H1 (cell line): ENCODE data around the gene GRIP1. TPM values are rescaled to one million over a fixed set of nuclear protein-coding genes. Genes with fewer than 3 reads are reported as not detected.

ENCODE experiments used
- CTCF ChIA-PET: fragments of 300-600 bp; sonication (Branson Sonifier 250); formaldehyde crosslinking; loops from one replicate; lab custom pipeline; 2021; ENCODE audit not compliant: partially characterized antibody; lab: Charles Lee
- POLR2A ChIA-PET: fragments of 300-600 bp; sonication (Branson Sonifier 250); formaldehyde crosslinking; loops from one replicate; lab custom pipeline; 2021; ENCODE audit warnings: inconsistent platforms; ENCODE audit not compliant: partially characterized antibody; lab: Charles Lee
- DNase-seq, 2 experiments: peaks; one replicate each; pipeline versions ENCODE4 v3.0.0 to v3.0.0-alpha.2; 2010 to 2022; ENCODE audit warnings: low spot score in 2 of 2, low read depth in 1 of 2, mixed read lengths in 1 of 2
- FAIRE-seq: peaks from 2 replicates; lab custom pipeline; 2011; peaks lifted over from hg19 to GRCh38; lab: Jason Lieb, UNC
- H2AFZ ChIP-seq: 2 replicates; pipeline ENCODE4 v1.8.1; 2012; ENCODE audit warnings: low read length, inconsistent platforms
- H2AK5ac ChIP-seq: 2 replicates; pipeline ENCODE4 v1.6.1; 2013; ENCODE audit warnings: low read depth, low read length
- H2BK120ac ChIP-seq: replicated peaks from 2 replicates; pipeline ENCODE3; 2013; ENCODE audit warnings: low read depth, low read length, inconsistent platforms
- H2BK12ac ChIP-seq: 2 replicates; pipeline ENCODE4 v1.6.1; 2013; ENCODE audit warnings: low read depth, low read length
- H2BK15ac ChIP-seq: 2 replicates; pipeline ENCODE4 v1.6.1; 2013; ENCODE audit warnings: low read length
- H2BK20ac ChIP-seq: 2 replicates; pipeline ENCODE4 v1.6.1; 2013; ENCODE audit warnings: low read length
- H2BK5ac ChIP-seq: 2 replicates; pipeline ENCODE4 v1.6.1; 2013; ENCODE audit warnings: low read depth, low read length
- H3K14ac ChIP-seq: 2 replicates; pipeline ENCODE4 v1.6.1; 2013; ENCODE audit warnings: inconsistent platforms; ENCODE audit not compliant: insufficient read length
- H3K18ac ChIP-seq: 2 replicates; pipeline ENCODE4 v1.6.1; 2013; ENCODE audit warnings: low read length; ENCODE audit errors: extremely low read depth
- H3K23ac ChIP-seq: 2 replicates; pipeline ENCODE4 v1.6.1; 2013; ENCODE audit warnings: inconsistent platforms; ENCODE audit not compliant: insufficient read length
- H3K23me2 ChIP-seq: 2 replicates; pipeline ENCODE4 v1.6.1; 2013; ENCODE audit warnings: low read depth, low read length
- H3K27ac ChIP-seq: 2 replicates; pipeline ENCODE4 v1.6.1; 2011; ENCODE audit warnings: low read depth, low read length, inconsistent platforms
- H3K27me3 ChIP-seq, 4 experiments: replicated peaks in 1 of 4; 1 replicate in 1 of 4; 2 replicates in 3 of 4; pipeline versions ENCODE4 v1.6.1 to v1.8.1; 2011 to 2013; ENCODE audit warnings: low read length in 3 of 4, mild to moderate bottlenecking in 3 of 4, inconsistent platforms in 2 of 4, mixed read lengths in 2 of 4, moderate library complexity in 1 of 4; ENCODE audit not compliant: control insufficient read depth in 3 of 4, insufficient read depth in 3 of 4; ENCODE audit errors: extremely low read depth in 1 of 4
- H3K36me3 ChIP-seq, 4 experiments: 2 replicates each; pipeline versions ENCODE4 v1.6.1 to v1.8.1; 2011 to 2013; ENCODE audit warnings: mild to moderate bottlenecking in 4 of 4, low read length in 3 of 4, moderate library complexity in 2 of 4, control low read depth in 1 of 4, inconsistent platforms in 1 of 4; ENCODE audit not compliant: insufficient read depth in 4 of 4, control insufficient read depth in 2 of 4
- H3K4ac ChIP-seq: replicated peaks from 2 replicates; pipeline ENCODE3; 2013; ENCODE audit warnings: low read length, low read depth, mixed read lengths, inconsistent platforms; ENCODE audit not compliant: insufficient read length
- H3K4me1 ChIP-seq, 4 experiments: replicated peaks in 1 of 4; 1 replicate in 1 of 4; 2 replicates in 3 of 4; pipeline versions ENCODE4 v1.6.1 to v1.8.1; 2011 to 2013; ENCODE audit warnings: low read length in 3 of 4, inconsistent platforms in 2 of 4, mixed read lengths in 1 of 4; ENCODE audit not compliant: insufficient read depth in 4 of 4, control insufficient read depth in 3 of 4
- H3K4me2 ChIP-seq, 2 experiments: 2 replicates each; pipeline versions ENCODE4 v1.6.1 to v1.8.1; 2011 to 2013; ENCODE audit warnings: low read depth in 2 of 2, low read length in 2 of 2, control low read depth in 1 of 2, inconsistent platforms in 1 of 2, mild to moderate bottlenecking in 1 of 2; ENCODE audit not compliant: insufficient read depth in 1 of 2
- H3K4me3 ChIP-seq, 4 experiments: fragments of 200-600, 300-600 bp in 1 of 4; sonication (generic), shearing (Covaris generic), sonication (Bioruptor Twin) in 1 of 4; 2 replicates each; pipeline versions ENCODE4 v1.5.1 to v1.8.1; 2011 to 2016; ENCODE audit warnings: low read length in 4 of 4, low read depth in 3 of 4, control low read depth in 2 of 4, inconsistent platforms in 2 of 4, mild to moderate bottlenecking in 2 of 4, mixed read lengths in 1 of 4, moderate library complexity in 1 of 4; ENCODE audit not compliant: insufficient read depth in 2 of 4; ENCODE audit errors: extremely low read depth in 1 of 4
- H3K56ac ChIP-seq: replicated peaks from 2 replicates; pipeline ENCODE3; 2013; ENCODE audit warnings: low read depth, mild to moderate bottlenecking, mixed read lengths, low read length, inconsistent platforms; ENCODE audit not compliant: insufficient read length
- H3K79me1 ChIP-seq: 2 replicates; pipeline ENCODE4 v1.6.1; 2013; ENCODE audit warnings: low read depth, low read length, control low read depth
- H3K79me2 ChIP-seq, 2 experiments: 2 replicates each; pipeline versions ENCODE4 v1.6.1 to v1.8.1; 2012 to 2013; ENCODE audit warnings: low read length in 2 of 2, mild to moderate bottlenecking in 2 of 2, inconsistent platforms in 1 of 2; ENCODE audit not compliant: insufficient read depth in 2 of 2, control insufficient read depth in 1 of 2
- H3K9ac ChIP-seq, 4 experiments: replicated peaks in 1 of 4; 1 replicate in 1 of 4; 2 replicates in 3 of 4; pipeline versions ENCODE4 v1.6.1 to v1.8.1; 2011 to 2013; ENCODE audit warnings: low read depth in 3 of 4, low read length in 3 of 4, control low read depth in 2 of 4, mild to moderate bottlenecking in 2 of 4, moderate library complexity in 2 of 4, inconsistent platforms in 1 of 4; ENCODE audit errors: extremely low read depth in 1 of 4
- H3K9me3 ChIP-seq, 2 experiments: 2 replicates each; pipeline versions ENCODE4 v1.6.1 to v1.8.1; 2012 to 2013; ENCODE audit warnings: mild to moderate bottlenecking in 2 of 2, moderate library complexity in 2 of 2, control low read depth in 1 of 2, inconsistent platforms in 1 of 2, low read depth in 1 of 2, low read length in 1 of 2, mixed read lengths in 1 of 2; ENCODE audit not compliant: insufficient read depth in 2 of 2
- H4K20me1 ChIP-seq, 2 experiments: replicated peaks in 1 of 2; 2 replicates each; pipeline versions ENCODE3 to v1.8.1; 2011 to 2013; ENCODE audit warnings: inconsistent platforms in 2 of 2, low read length in 2 of 2, mild to moderate bottlenecking in 1 of 2; ENCODE audit not compliant: insufficient read depth in 2 of 2, control insufficient read depth in 1 of 2
- H4K5ac ChIP-seq: 2 replicates; pipeline ENCODE4 v1.6.1; 2013; ENCODE audit warnings: low read length, low read depth, mixed read lengths, inconsistent platforms; ENCODE audit not compliant: insufficient read length
- H4K8ac ChIP-seq: 2 replicates; pipeline ENCODE4 v1.8.0; 2013; ENCODE audit warnings: mild to moderate bottlenecking, moderate library complexity, low read length, inconsistent platforms; ENCODE audit not compliant: insufficient read depth; ENCODE audit errors: extremely low read depth
- H4K91ac ChIP-seq: replicated peaks from 2 replicates; pipeline ENCODE3; 2013; ENCODE audit warnings: low read length, mixed read lengths, inconsistent platforms; ENCODE audit not compliant: insufficient read length
- BRCA1 ChIP-seq: IDR thresholded peaks from 2 replicates; pipeline ENCODE4 v1.6.1; 2012; ENCODE audit warnings: low read depth, low read length, improper control_type of control experiment
- CREB1 ChIP-seq: IDR thresholded peaks from 2 replicates; pipeline ENCODE4 v1.6.1; 2012; ENCODE audit warnings: inconsistent platforms
- KDM4A ChIP-seq: IDR thresholded peaks from one replicate; pipeline ENCODE4 v1.7.1; 2012; ENCODE audit warnings: low read depth, mild to moderate bottlenecking, moderate library complexity, low read length, inconsistent platforms; ENCODE audit not compliant: severe bottlenecking
- MAFK ChIP-seq: IDR thresholded peaks from 2 replicates; pipeline ENCODE4 v1.6.1; 2012; ENCODE audit warnings: low read depth, mild to moderate bottlenecking, improper control_type of control experiment, low read length
- NANOG ChIP-seq: IDR thresholded peaks from 2 replicates; pipeline ENCODE4 v1.6.1; 2011; ENCODE audit warnings: low read length, low read depth, mild to moderate bottlenecking, inconsistent platforms; ENCODE audit not compliant: insufficient read depth, poor library complexity, severe bottlenecking
- NRF1 ChIP-seq: IDR thresholded peaks from 2 replicates; pipeline ENCODE4 v1.6.1; 2011; ENCODE audit warnings: mild to moderate bottlenecking, low read depth, low read length, improper control_type of control experiment
- POU5F1 ChIP-seq: IDR thresholded peaks from 2 replicates; pipeline ENCODE4 v1.6.1; 2011; ENCODE audit warnings: low read depth, mild to moderate bottlenecking, low read length, moderate library complexity
- RBBP5 ChIP-seq: IDR thresholded peaks from 2 replicates; pipeline ENCODE4 v1.7.1; 2012; ENCODE audit warnings: low read depth, mild to moderate bottlenecking, inconsistent platforms, low read length, moderate library complexity, borderline replicate concordance
- SAP30 ChIP-seq: fragments of 300-600 bp; sonication (generic); IDR thresholded peaks from 2 replicates; pipeline ENCODE4 v1.7.1; 2012; ENCODE audit warnings: low read length, moderate library complexity, mild to moderate bottlenecking, inconsistent platforms; ENCODE audit not compliant: insufficient read depth, insufficient replicate concordance
- SP4 ChIP-seq: IDR thresholded peaks from 2 replicates; pipeline ENCODE4 v1.6.1; 2012; ENCODE audit warnings: low read length, inconsistent platforms
- WGBS, 2 experiments: shearing (Covaris generic) in 1 of 2; methylation state at CpG; one replicate each; pipeline versions ENCODE4 v1.1.6 to v1.1.7; 2013 to 2015; ENCODE audit warnings: low lambda C conversion rate in 2 of 2, mixed read lengths in 2 of 2, inconsistent platforms in 1 of 2, low coverage in 1 of 2, missing lambda C conversion rate in 1 of 2; ENCODE audit not compliant: insufficient replicate concordance in 2 of 2, insufficient coverage in 1 of 2, insufficient read length in 1 of 2; ENCODE audit errors: extremely low coverage in 1 of 2, missing lambda C conversion rate in 1 of 2; 5-methylcytosine and 5-hydroxymethylcytosine counted together
- polyA plus RNA-seq, 7 experiments: library from polyadenylated mRNA; depleted of rRNA in 3 of 7; stranded (reverse) in 5 of 7; unstranded in 2 of 7; fragments of >200 nt in 5 of 7; fragments of 200-250 nt in 2 of 7; gene quantifications; 1 replicate in 5 of 7; 2 replicates in 1 of 7; 4 replicates in 1 of 7; pipeline versions ENCODE4 v1.2.1 to v1.2.3, GENCODE V29; 2011 to 2013; ENCODE audit warnings: missing spikeins in 2 of 7, mixed read lengths in 2 of 7
- total RNA-seq: library from RNA; stranded (reverse); fragmentation: NEBNext Ultra II Directional; extraction: Animal tissue kit (Norgen Biotek cat#: 25700); gene quantifications from 2 replicates; pipeline ENCODE4 v1.2.1, GENCODE V29; 2021

Gene GRIP1
- total and polyA plus RNA-seq, 2 of the 8 experiments (the other 6 are each of a cell fraction or from before 2014, with no cell fraction given): 4.5 to 27.3 TPM

DNA sequence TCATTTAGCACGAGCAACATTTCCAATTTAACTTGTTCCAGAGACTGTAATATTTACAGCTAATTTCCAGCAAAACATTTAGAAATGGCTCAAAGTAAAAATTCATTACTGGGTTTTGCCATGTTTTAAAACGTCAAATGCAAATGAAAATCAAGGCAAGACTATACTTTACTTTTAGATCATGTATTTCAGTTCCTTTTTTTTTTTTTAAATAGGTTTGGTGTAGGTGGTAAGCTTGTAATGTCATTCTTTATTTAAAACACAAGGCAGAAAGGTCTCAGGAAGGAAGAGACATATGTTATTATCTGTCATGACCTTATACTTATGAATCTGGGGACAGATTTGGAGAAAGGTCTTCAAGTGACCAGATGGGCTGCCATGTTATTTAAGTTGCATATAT lies 54.1 kb downstream of the GRIP1 start:
- Histone ChIP-seq H4K91ac (no peak overlapping the region), H2BK20ac (no peak overlapping the region), H4K20me1 (no peaks in the 10 kb centered on the region), H3K4me3 (no peak overlapping the region), H3K56ac (no peak overlapping the region), H3K9me3 (no peaks in the 10 kb centered on the region), H3K18ac (no peak overlapping the region), H2AFZ (no peak overlapping the region), H3K79me2 (no peaks in the 10 kb centered on the region), H3K36me3 (no peaks in the 10 kb centered on the region), H3K27ac (no peak overlapping the region), H3K23ac (no peak overlapping the region), H3K23me2 (no peaks in the 10 kb centered on the region), H2BK120ac (no peak overlapping the region), H3K27me3 (no peaks in the 10 kb centered on the region), H2BK5ac (no peak overlapping the region)
- FAIRE-seq: no peak
- CTCF ChIA-PET: interaction anchor here (1.0 to 1.5 kb wide), 2 partner anchors 52 to 84 kb away, joined by 3 read pairs; no protein-coding TSS in a partner anchor
- 89% methylated on average over 2 of the region's 2 CpGs; no CpG with 5 or more reads in 1 of the 2 experiments for WGBS, 2 experiments
- TF ChIP-seq NANOG (no peak), KDM4A (no peak), NRF1 (no peak), MAFK (no peak), RBBP5 (no peak), CREB1 (no peak), SAP30 (no peak), SP4 (no peak), BRCA1 (no peak), POU5F1 (no peak)
- TF ChIP-seq, all 59 proteins: peak for 0
- Histone ChIP-seq H3K14ac (no peak overlapping the region), H4K5ac (no peak overlapping the region), H3K4me1 (peaks cover 0 to 2% (median 0%) of the 10 kb centered on the region in 4 experiments; a peak in 1 of 7 replicates), H2BK15ac (no peak overlapping the region), H4K8ac (no peak overlapping the region), H3K9ac (no peak overlapping the region), H2AK5ac (no peak overlapping the region), H2BK12ac (no peak overlapping the region), H3K4ac (no peak overlapping the region), H3K79me1 (no peaks in the 10 kb centered on the region), H3K4me2 (no peak overlapping the region)
- POLR2A ChIA-PET: no interaction called here
- no peak for DNase-seq
